Measurements from ENCODE around the gene RORC. TPM values are rescaled to one million over a fixed set of nuclear protein-coding genes. Genes with fewer than 3 reads are reported as not detected.

The RORC gene
- polyA plus RNA-seq, 2 donors, result 1.5 to 3.4 TPM

DNA sequence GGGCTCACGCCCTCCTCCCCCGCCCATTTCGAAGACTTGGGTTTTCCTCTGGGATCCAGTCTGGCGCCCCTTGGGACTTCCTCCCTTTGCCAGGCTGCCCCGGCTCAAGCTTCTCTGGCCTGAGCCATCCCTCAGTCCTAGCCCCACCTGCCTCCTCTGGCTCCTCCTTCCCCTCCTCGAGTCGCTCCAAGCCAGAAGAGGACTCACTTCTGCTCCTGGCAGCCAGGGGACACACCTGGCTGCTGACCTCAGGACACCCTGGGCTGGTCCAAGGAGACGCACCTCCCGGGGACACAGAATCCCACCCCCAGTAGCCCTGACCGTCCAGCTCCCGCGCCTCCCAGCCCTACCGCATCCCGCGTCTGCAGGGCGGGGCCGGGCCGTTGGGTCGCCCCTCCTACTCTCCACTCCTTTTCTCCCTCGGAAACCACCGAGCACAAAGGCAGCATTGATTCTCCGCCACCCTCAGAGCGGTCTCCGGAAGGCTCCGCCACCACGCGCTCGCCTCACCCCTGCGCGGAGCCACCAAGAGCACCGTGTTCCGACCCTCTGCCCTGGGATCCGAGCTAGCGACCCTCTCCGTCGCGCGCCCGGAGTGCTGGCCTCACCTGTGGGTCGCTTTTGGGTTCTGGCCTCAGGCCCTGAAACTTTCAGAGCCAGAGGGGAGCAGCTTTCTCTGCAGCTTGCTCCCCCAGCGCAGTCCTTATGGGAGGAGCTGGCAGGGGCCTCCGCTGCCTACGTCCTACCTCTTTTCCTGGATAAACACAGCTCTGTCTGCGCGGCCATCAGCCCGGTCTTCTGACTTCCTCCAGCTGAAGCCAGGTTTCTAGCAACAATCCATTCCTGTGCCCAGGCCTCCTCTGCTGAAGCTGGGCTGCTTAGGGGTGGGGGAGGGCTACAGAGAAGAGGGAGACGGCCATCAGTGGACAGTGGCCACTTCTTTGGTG is 8.1 kb upstream of the RORC start, which contains the start of gene C2CD4D:
Gene C2CD4D, minus strand, starts transcription at position 364 of the 947 bp plus-strand sequence. CDS start 831 bp downstream, outside the sequence.
- Histone ChIP-seq H3K4me3 (ENCODE audit: low read depth in 1 of 2, low read length in 2 of 2) (peak within 1 kb of the TSS; percentile 47 to 58), H3K27ac (ENCODE audit: low read depth in 2 of 2, low read length in 1 of 2) (peak within 1 kb of the TSS; percentile 67 to 73), H3K36me3 (ENCODE audit: control insufficient read depth in 2 of 2, insufficient read depth in 2 of 2, low read length in 1 of 2) (no peaks in the 10 kb centered on the region), H3K4me1 (ENCODE audit: control insufficient read depth in 2 of 2, insufficient read depth in 2 of 2, low read length in 1 of 2) (peaks cover 0 to 15% of the 10 kb centered on the region in 2 donors), H3K9me3 (ENCODE audit: control insufficient read depth in 2 of 2, insufficient read depth in 1 of 2, low read depth in 1 of 2, low read length in 1 of 2) (no peaks in the 10 kb centered on the region), H3K27me3 (ENCODE audit: control insufficient read depth in 1 of 2, insufficient read depth in 2 of 2, low read length in 2 of 2) (no peaks in the 10 kb centered on the region)
- 5 to 7% methylated on average over 47 of the region's 47 CpGs for WGBS, 2 donors

DNA sequence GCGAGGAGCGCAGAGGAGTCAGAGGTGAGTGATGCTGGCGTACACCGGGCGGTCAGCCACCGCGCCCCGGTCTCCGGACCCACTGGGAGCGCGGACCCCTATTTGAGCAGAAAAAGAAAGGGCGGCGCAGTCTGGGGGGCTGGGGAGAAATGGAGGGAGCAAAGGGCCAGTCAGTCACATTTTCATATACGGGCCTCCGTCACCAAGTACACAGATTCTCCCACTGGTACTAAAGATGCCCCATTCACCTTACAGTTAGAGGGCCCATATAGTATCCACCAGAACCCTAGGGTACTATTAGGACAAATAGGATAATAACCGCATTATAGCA is 7.4 kb upstream of the RORC start:
- H3K27ac ChIP-seq (ENCODE audit: low read depth in 2 of 2, low read length in 1 of 2), result peak overlapping the region in 1 of 2 donors; percentile 26
- H3K36me3 ChIP-seq (ENCODE audit: control insufficient read depth in 2 of 2, insufficient read depth in 2 of 2, low read length in 1 of 2), result no peaks in the 10 kb centered on the region
- no peaks in the 10 kb centered on the region for H3K9me3 ChIP-seq (ENCODE audit: control insufficient read depth in 2 of 2, insufficient read depth in 1 of 2, low read depth in 1 of 2, low read length in 1 of 2)
- peak overlapping the region; percentile 47 to 58 for H3K4me3 ChIP-seq (ENCODE audit: low read depth in 1 of 2, low read length in 2 of 2)
- no peaks in the 10 kb centered on the region for H3K27me3 ChIP-seq (ENCODE audit: control insufficient read depth in 1 of 2, insufficient read depth in 2 of 2, low read length in 2 of 2)
- peaks cover 0 to 15% of the 10 kb centered on the region in 2 donors for H3K4me1 ChIP-seq (ENCODE audit: control insufficient read depth in 2 of 2, insufficient read depth in 2 of 2, low read length in 1 of 2)
- 38 to 56% methylated on average over 13 to 16 of the region's 16 CpGs for WGBS, 2 donors

DNA sequence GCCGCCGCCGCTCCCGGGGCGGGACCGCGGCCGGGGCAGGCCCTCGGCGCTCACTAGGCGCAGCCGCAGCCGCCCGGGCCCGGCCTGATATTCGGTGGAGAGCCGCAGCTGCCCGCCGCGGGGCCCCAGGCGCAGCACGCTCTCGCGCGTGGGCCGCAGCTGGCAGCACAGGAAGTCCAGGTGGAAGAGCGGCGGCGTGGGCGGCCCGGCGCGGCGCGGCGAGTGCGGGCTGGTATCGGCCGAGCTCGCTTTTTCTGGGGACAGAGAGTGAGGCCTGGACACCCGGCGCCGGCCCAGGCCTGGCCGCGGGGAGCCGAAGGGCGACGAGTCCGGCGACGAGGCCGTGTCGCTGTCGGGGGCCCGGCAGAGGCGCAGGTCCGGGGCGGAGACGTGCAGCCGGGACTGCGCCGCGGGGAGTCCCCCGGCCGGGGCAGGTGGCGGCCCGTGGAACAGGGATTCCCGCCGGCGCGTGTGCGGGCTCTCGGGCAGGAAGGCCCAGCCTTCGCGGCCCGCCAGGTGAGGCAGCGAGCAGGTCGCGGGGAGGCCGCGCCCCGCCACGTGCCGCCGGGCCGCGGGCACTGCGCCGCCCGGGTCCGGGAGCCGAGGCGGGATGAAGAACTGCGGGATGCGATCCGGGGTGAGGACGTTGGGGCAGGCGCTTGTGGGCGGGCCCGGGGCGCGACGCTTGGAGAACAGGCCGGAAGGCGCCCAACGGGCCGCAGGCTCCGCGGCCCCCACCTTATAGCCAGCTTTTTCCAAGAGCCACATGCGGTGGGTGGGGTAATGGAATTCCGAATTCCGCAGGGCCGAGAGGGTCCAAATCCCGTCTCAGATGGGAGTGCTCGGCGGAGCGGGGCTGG is 6.8 kb upstream of the RORC start:
- H3K27me3 ChIP-seq (ENCODE audit: control insufficient read depth in 1 of 2, insufficient read depth in 2 of 2, low read length in 2 of 2), result no peaks in the 10 kb centered on the region
- H3K27ac ChIP-seq (ENCODE audit: low read depth in 2 of 2, low read length in 1 of 2), result peak overlapping the region; percentile 15 to 26
- H3K36me3 ChIP-seq (ENCODE audit: control insufficient read depth in 2 of 2, insufficient read depth in 2 of 2, low read length in 1 of 2), result no peaks in the 10 kb centered on the region
- H3K9me3 ChIP-seq (ENCODE audit: control insufficient read depth in 2 of 2, insufficient read depth in 1 of 2, low read depth in 1 of 2, low read length in 1 of 2), result no peaks in the 10 kb centered on the region
- H3K4me1 ChIP-seq (ENCODE audit: control insufficient read depth in 2 of 2, insufficient read depth in 2 of 2, low read length in 1 of 2), result peaks cover 0 to 15% of the 10 kb centered on the region in 2 donors
- 27 to 30% methylated on average over 101 to 117 of the region's 117 CpGs for WGBS, 2 donors
- H3K4me3 ChIP-seq (ENCODE audit: low read depth in 1 of 2, low read length in 2 of 2), result peak overlapping the region; percentile 27 to 47

DNA sequence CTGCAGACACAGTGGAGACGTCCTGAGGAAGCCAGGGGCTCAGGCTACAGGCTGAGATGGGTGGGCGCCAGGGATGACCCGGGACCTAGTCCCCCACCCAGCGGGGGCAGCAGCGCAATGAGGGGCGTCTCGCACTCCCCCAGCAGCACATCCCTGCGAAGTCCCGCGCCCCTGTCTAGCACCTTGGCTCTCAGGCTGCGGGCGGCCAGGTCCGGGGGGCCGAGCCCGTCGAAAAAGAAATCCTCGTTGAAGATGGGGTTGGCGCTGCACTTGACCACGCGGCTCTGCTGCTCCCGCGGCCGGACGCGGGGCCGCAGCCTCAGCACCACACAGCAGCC is 6.3 kb upstream of the RORC start:
- Histone ChIP-seq H3K27ac (ENCODE audit: low read depth in 2 of 2, low read length in 1 of 2) (no peak overlapping the region), H3K36me3 (ENCODE audit: control insufficient read depth in 2 of 2, insufficient read depth in 2 of 2, low read length in 1 of 2) (no peaks in the 10 kb centered on the region), H3K27me3 (ENCODE audit: control insufficient read depth in 1 of 2, insufficient read depth in 2 of 2, low read length in 2 of 2) (no peaks in the 10 kb centered on the region), H3K4me3 (ENCODE audit: low read depth in 1 of 2, low read length in 2 of 2) (peak overlapping the region in 1 of 2 donors; percentile 47), H3K9me3 (ENCODE audit: control insufficient read depth in 2 of 2, insufficient read depth in 1 of 2, low read depth in 1 of 2, low read length in 1 of 2) (no peaks in the 10 kb centered on the region), H3K4me1 (ENCODE audit: control insufficient read depth in 2 of 2, insufficient read depth in 2 of 2, low read length in 1 of 2) (peaks cover 0 to 17% of the 10 kb centered on the region in 2 donors)
- WGBS, 2 donors, result 40 to 42% methylated on average over 24 to 26 of the region's 26 CpGs

DNA sequence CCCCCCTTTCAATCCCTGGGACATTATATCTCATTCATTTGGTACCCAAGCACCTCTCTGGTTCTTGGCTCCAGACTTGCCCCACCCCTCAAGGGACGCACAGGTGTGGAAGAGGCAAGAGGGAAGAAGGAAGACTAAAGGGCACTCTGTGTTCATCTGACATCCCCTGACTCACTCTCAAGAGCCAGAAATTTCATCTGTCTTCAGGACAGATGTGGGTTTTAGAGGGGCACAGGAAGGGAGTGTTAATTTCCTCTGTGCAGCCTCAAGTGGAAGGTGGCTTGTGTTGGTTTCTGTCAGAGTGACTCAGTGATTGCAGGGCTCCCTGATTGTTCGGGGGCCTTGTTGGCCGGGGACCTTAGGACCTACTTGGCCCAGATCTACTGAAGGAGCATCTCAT is 5.6 kb upstream of the RORC start:
- Histone ChIP-seq H3K36me3 (ENCODE audit: control insufficient read depth in 2 of 2, insufficient read depth in 2 of 2, low read length in 1 of 2) (no peaks in the 10 kb centered on the region), H3K27me3 (ENCODE audit: control insufficient read depth in 1 of 2, insufficient read depth in 2 of 2, low read length in 2 of 2) (no peaks in the 10 kb centered on the region), H3K27ac (ENCODE audit: low read depth in 2 of 2, low read length in 1 of 2) (peak overlapping the region; percentile 0 to 67), H3K4me3 (ENCODE audit: low read depth in 1 of 2, low read length in 2 of 2) (no peak overlapping the region), H3K4me1 (ENCODE audit: control insufficient read depth in 2 of 2, insufficient read depth in 2 of 2, low read length in 1 of 2) (peaks cover 0 to 22% of the 10 kb centered on the region in 2 donors), H3K9me3 (ENCODE audit: control insufficient read depth in 2 of 2, insufficient read depth in 1 of 2, low read depth in 1 of 2, low read length in 1 of 2) (no peaks in the 10 kb centered on the region)
- WGBS, 2 donors, result 50 to 53% methylated on average over 3 of the region's 3 CpGs

DNA sequence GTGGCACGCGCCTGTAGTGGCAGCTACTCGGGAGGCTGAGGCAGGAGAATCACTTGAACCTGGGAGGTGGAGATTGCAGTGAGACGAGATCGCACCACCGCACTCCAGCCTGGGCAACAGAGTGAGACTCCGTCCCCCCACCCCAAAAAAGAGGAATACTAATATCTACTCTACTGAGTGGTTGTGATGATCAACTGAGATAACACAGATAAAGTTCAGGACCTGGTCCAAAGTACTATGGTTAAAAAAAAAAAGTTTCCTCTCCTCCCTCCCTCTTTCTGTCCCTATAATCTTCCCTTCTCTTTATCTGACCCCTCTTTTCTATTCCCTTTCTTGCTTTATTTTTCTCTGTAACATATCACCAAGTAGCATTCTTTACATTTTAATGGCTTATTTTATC is 4.0 kb upstream of the RORC start:
- no peak overlapping the region for H3K27ac ChIP-seq (ENCODE audit: low read depth in 2 of 2, low read length in 1 of 2)
- peaks cover 0 to 31% of the 10 kb centered on the region in 2 donors for H3K4me1 ChIP-seq (ENCODE audit: control insufficient read depth in 2 of 2, insufficient read depth in 2 of 2, low read length in 1 of 2)
- no peaks in the 10 kb centered on the region for H3K36me3 ChIP-seq (ENCODE audit: control insufficient read depth in 2 of 2, insufficient read depth in 2 of 2, low read length in 1 of 2)
- H3K9me3 ChIP-seq (ENCODE audit: control insufficient read depth in 2 of 2, insufficient read depth in 1 of 2, low read depth in 1 of 2, low read length in 1 of 2), result no peaks in the 10 kb centered on the region
- no peak overlapping the region for H3K4me3 ChIP-seq (ENCODE audit: low read depth in 1 of 2, low read length in 2 of 2)
- H3K27me3 ChIP-seq (ENCODE audit: control insufficient read depth in 1 of 2, insufficient read depth in 2 of 2, low read length in 2 of 2), result no peaks in the 10 kb centered on the region
- WGBS, 2 donors, result 97 to 98% methylated on average over 7 of the region's 7 CpGs

DNA sequence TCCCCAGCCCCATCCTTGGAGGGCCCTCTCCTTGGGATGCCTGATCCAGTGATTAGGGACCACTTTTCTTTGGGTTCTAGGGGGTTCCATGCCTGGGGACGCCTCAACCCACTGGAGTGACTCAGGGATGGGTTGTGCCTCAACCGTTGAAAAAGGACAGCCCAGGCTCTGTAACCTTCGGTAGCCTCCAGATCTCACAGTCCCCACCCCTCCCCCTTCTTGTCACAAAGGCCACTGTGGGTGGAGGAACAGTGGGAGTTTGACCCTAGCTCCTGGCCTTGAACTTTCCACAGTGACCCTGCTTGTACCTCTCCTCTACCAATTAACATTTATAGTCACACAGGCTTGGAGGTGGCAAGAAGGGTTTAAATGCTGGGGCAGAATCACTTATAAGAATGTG is 2.6 kb upstream of the RORC start:
- no peaks in the 10 kb centered on the region for H3K27me3 ChIP-seq (ENCODE audit: control insufficient read depth in 1 of 2, insufficient read depth in 2 of 2, low read length in 2 of 2)
- no peak overlapping the region for H3K27ac ChIP-seq (ENCODE audit: low read depth in 2 of 2, low read length in 1 of 2)
- peaks cover 0 to 22% of the 10 kb centered on the region in 2 donors for H3K4me1 ChIP-seq (ENCODE audit: control insufficient read depth in 2 of 2, insufficient read depth in 2 of 2, low read length in 1 of 2)
- H3K4me3 ChIP-seq (ENCODE audit: low read depth in 1 of 2, low read length in 2 of 2), result no peak overlapping the region
- no peaks in the 10 kb centered on the region for H3K9me3 ChIP-seq (ENCODE audit: control insufficient read depth in 2 of 2, insufficient read depth in 1 of 2, low read depth in 1 of 2, low read length in 1 of 2)
- H3K36me3 ChIP-seq (ENCODE audit: control insufficient read depth in 2 of 2, insufficient read depth in 2 of 2, low read length in 1 of 2), result no peaks in the 10 kb centered on the region
- 42 to 69% methylated on average over 3 of the region's 3 CpGs for WGBS, 2 donors

DNA sequence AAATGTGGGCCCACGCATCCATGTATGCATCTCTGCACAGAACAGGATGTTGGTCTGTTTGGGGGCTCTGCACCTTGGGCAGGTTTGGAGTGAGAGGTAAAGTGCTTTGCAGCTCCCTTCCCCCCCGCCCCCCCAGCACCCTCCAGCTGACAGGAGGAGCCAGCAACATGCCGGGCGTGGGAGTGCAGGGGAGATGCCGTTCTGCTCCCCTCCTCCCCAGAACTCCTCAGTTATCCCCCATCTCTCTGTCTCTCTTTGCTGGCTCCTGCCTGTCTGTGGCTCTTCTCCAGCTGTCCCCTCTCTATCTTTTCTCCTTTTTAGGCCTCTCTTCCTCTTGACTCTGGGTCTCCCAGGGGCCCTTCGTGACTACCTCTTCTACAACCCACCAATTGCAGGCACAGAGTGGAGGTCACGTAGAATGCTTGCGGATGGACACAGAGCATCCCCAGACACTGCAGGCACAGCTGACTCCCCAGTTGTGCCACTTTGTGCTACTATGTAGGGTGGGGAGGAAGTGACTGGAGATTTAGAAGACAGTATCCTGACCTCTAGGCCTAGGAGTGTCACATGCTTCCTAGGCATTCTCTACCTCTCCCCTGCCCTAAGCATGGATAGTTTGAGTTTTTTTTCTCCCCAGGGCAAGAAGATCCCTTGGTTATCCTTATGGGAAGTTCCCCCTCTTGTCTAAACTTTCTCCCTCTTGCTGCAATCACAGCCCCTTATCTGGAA is 1.7 kb upstream of the RORC start:
- Histone ChIP-seq H3K4me1 (ENCODE audit: control insufficient read depth in 2 of 2, insufficient read depth in 2 of 2, low read length in 1 of 2) (peaks cover 0 to 23% of the 10 kb centered on the region in 2 donors), H3K27me3 (ENCODE audit: control insufficient read depth in 1 of 2, insufficient read depth in 2 of 2, low read length in 2 of 2) (no peaks in the 10 kb centered on the region), H3K36me3 (ENCODE audit: control insufficient read depth in 2 of 2, insufficient read depth in 2 of 2, low read length in 1 of 2) (no peaks in the 10 kb centered on the region), H3K27ac (ENCODE audit: low read depth in 2 of 2, low read length in 1 of 2) (no peak overlapping the region), H3K4me3 (ENCODE audit: low read depth in 1 of 2, low read length in 2 of 2) (no peak overlapping the region), H3K9me3 (ENCODE audit: control insufficient read depth in 2 of 2, insufficient read depth in 1 of 2, low read depth in 1 of 2, low read length in 1 of 2) (no peaks in the 10 kb centered on the region)
- 71 to 73% methylated on average over 6 to 8 of the region's 8 CpGs for WGBS, 2 donors

DNA sequence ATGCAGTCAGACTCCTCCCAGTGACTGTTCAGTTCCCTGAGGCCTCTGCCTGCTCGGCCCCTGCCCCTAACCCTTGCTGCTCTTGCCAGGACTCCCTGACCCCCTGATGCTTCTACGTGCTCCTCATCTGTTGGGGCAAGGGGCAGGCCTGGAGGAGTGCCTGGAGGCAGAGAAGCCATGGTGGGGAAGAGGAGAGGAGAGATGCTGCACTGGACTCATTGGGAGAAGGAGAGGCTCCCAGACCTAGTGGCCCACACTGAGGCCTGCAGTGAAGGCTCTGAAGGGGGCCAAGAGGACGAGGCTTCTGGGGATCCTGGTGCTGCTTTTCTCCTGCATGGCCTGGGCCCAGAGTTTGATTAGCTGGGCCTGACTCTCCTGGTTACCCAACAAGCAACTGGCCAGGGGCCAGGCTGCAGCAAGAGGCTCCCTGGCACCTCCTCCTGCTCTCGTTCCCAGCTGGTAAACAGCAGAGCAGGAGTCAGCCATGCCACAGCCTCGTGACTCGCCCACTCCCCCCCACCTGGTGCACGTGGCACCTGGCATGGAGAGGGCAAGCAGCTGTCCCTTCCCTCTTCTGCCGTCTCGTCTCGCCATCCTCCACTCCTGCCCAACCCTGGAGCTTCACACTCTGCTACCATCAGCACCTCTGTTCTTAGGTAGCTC is 847 bp upstream of the RORC start:
- no peak overlapping the region for H3K4me3 ChIP-seq (ENCODE audit: low read depth in 1 of 2, low read length in 2 of 2)

More for the DNA sequence above, 847 bp upstream of the RORC start:
- Histone ChIP-seq H3K4me1 (ENCODE audit: control insufficient read depth in 2 of 2, insufficient read depth in 2 of 2, low read length in 1 of 2) (peaks cover 0 to 23% of the 10 kb centered on the region in 2 donors), H3K27me3 (ENCODE audit: control insufficient read depth in 1 of 2, insufficient read depth in 2 of 2, low read length in 2 of 2) (no peaks in the 10 kb centered on the region), H3K9me3 (ENCODE audit: control insufficient read depth in 2 of 2, insufficient read depth in 1 of 2, low read depth in 1 of 2, low read length in 1 of 2) (no peaks in the 10 kb centered on the region), H3K36me3 (ENCODE audit: control insufficient read depth in 2 of 2, insufficient read depth in 2 of 2, low read length in 1 of 2) (peaks cover 0 to 4% of the 10 kb centered on the region in 2 donors), H3K27ac (ENCODE audit: low read depth in 2 of 2, low read length in 1 of 2) (peak overlapping the region in 1 of 2 donors; percentile 51)
- 31 to 40% methylated on average over 10 of the region's 10 CpGs for WGBS, 2 donors
